Coronary artery (tissue), 2 donors: ENCODE data around the gene PPIL1.

Experiments used
- DNase-seq: peaks from one replicate; pipeline ENCODE4 v3.0.0-alpha.2; 2017; ENCODE audit warnings: low spot score
- H3K27ac ChIP-seq, 2 donors: fragments of 200-600 bp; sonication (generic); one replicate each; pipeline ENCODE4 v1.5.1; 2016 to 2019
- H3K4me3 ChIP-seq: fragments of 200-600 bp; sonication (generic); 2 replicates; pipeline ENCODE4 v1.5.1; 2016; ENCODE audit warnings: mild to moderate bottlenecking, moderate library complexity
- TF ChIP-seq, protein P1 (sequence below): fragments of 200-600 bp; sonication (generic); IDR thresholded peaks from one replicate; pipeline ENCODE4 v1.5.1; 2019; ENCODE audit warnings: antibody characterized with exemption

PPIL1 gene

DNA sequence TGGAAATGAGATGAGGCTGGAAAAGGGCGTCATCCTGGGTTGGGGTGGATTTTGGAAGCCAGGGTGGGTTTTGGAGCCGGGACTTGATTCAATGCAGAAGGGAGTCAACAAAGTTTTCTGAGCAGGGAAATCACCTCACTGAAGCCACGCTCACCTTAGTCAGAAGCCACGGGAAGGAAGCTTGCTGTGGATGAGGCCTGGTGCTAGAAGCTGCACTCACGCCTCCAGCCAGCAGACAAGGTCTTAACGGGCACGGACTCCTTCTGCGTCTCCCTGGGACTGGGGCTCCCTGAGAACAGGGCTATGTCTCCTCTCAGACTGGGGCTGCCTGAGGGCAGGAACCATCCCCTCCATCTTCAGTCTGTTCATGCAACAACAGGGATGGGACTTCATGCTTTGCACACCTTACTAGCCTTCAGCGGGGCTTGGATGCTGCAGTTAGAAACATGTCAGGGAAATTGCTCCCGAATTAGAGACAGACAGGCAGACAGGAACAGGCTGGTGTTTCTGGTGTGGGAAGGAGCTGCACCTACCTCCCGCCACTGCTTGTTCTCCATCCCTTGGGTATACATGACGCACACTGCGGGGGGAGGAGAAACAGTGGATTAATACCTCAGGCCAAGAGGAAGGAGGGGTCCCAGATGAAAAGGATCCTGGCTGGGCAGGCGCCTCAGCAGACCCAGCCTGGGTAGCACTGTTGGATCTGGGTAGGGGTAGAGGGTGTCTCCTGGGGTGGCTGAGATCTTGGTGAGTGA, 52.8 kb downstream of the PPIL1 start:
- H3K4me3 ChIP-seq, result no peak overlapping the region
- TF ChIP-seq, protein P1, sequence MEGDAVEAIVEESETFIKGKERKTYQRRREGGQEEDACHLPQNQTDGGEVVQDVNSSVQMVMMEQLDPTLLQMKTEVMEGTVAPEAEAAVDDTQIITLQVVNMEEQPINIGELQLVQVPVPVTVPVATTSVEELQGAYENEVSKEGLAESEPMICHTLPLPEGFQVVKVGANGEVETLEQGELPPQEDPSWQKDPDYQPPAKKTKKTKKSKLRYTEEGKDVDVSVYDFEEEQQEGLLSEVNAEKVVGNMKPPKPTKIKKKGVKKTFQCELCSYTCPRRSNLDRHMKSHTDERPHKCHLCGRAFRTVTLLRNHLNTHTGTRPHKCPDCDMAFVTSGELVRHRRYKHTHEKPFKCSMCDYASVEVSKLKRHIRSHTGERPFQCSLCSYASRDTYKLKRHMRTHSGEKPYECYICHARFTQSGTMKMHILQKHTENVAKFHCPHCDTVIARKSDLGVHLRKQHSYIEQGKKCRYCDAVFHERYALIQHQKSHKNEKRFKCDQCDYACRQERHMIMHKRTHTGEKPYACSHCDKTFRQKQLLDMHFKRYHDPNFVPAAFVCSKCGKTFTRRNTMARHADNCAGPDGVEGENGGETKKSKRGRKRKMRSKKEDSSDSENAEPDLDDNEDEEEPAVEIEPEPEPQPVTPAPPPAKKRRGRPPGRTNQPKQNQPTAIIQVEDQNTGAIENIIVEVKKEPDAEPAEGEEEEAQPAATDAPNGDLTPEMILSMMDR, result no peak
- DNase-seq, result no peak
- H3K27ac ChIP-seq, result no peak overlapping the region

DNA sequence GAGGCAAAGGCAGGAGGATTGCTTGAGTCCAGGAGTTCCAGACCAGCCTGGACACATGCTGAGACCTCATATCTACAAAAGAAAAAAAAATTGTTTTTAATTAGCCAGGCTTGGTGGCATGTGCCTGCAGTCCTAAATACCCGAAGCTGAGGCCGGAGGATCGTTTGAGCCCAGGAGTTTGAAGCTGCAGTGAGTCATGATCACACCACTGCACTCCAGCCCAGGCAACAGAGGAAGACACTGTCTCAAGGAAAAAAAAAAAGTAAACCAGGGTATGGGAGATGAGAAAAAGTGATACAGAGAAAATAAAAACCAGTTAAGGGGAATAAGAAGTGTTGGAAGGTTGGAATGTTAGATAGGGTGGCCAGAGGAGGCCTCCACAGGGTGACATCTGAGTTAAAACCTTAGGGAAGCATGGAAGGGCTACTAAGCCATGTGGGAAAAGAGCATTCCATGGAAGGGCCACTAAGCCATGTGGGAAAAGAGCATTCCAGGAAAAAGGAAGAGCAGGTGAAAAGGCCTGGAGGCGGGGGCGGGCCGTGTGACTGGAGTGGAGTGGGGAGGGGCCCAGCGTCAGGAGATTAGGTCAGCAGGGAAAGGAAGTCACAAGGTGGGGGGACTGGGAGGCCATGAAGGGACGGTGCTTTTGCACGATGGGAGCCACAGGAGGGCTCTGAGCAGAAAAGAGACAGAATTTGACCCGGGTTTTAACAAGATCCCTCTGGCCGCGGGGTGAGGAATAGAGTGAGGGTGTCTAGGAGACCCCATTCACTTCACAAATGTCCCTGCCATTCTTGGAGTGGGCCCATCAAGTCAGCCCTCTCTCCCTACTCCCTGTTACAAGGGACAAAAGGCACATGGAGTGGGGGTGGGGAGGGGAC, 53.7 kb downstream of the PPIL1 start:
- no peak for DNase-seq
- H3K4me3 ChIP-seq, result no peak overlapping the region
- TF ChIP-seq, protein P1, result no peak
- H3K27ac ChIP-seq, result no peak overlapping the region

DNA sequence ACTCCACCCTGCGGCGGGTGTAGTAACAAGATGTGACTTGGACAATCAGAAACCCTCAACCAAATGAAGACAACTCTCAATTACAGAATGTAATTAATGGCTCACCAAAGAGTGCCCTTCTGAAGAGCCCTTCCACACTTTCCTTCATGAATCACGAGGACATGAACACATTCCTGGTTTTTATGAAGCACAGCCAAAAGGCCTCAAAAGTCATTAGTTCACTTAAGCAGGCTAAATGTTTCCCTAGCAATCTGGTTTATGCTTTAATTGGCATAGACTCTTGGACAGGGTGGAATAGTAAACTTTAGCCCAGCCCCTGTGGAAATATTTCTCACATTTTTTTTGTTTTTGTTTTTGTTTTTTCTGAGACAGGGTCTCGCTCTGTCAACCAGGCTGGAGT, 55.8 kb downstream of the PPIL1 start:
- Histone ChIP-seq H3K27ac (no peak overlapping the region), H3K4me3 (no peak overlapping the region)
- no peak for DNase-seq
- TF ChIP-seq, protein P1, result no peak

DNA sequence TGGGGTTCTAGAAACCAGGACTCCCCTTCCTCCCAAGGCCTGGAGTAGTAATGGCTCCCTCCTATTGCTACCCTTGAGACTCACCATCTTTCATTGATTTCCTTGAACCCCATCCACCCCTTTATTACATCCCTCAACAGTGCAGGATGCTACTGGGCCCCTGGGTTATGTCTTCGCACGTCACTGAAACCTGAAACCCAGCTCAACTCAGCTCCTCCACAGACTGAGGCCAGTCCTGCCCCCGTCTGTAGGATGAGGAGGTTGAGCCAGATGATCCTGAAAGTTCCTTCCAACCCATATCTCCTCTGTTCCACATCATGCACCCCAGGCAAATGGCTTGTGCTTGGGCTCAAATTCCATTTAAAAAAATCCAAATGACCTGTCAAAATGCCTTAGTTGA, 56.8 kb downstream of the PPIL1 start:
- Histone ChIP-seq H3K4me3 (no peak overlapping the region), H3K27ac (no peak overlapping the region)
- no peak for DNase-seq
- TF ChIP-seq, protein P1, result no peak

DNA sequence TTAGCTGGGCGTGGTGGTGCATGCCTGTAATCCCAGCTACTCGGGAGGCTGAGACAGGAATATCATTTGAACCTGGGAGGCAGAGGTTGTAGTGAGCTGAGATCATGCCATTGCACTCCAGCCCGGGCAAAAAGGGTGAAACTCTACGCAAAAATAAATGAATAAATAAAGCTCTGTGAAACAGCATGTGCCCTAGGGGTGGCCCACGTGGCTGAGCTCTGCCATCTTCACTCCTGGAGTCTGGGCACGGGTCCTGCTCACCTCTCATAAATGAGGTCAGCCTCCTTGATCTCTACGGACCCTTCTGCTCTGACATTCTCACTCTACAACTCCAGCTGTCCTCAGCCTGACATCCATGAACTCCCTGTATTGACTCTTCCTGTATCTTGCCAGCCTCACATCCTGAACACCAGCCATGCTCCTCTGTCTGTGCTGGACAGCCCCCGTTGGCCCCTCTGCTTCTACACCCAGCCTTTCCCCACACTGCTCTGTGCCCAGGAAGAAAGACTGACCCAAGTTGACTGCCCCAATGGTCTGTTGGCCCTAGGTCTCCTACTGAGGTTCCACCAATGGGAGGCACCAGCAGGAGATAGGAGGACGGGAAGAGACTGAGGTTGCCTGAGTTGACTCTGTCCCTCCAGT, 57.3 kb downstream of the PPIL1 start:
- Histone ChIP-seq H3K27ac (no peak overlapping the region), H3K4me3 (no peak overlapping the region)
- no peak for DNase-seq
- TF ChIP-seq, protein P1, result no peak

DNA sequence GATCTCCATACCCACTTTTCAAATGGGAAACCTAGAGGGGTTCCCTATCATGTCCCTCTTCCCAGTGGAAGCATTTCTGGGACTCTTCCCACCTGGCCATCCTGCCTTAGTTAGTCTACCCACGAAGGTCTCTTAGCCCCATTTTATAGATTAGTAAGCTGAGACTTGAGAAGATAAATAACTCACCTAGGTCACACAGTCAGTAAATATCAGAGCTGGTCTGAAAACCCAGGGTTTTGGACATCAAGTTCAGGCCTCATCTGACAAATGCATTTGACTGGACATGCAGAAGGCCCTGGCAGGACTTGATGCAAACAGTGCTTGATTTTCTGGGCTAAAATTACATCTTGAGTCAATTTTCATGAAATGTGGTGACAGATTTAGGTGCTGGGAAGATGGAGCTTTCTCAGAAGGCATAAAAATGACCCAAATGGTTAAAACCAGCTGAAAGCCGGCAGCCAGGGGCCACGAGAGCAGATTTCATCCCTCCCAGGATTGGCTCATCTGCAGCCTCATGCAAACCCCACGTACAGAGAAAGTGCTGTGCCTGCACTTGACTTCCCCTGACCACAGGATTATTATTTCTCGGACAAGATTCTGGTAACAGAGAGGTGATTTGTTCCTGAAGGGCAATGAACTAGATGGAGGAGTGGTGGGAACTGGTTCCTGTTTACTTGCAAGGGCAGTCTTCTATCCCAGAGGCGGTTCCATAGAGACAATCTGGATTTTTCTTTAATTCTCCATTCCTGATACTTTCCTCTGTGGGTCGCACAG, 58.5 kb downstream of the PPIL1 start:
- no peak for DNase-seq
- TF ChIP-seq, protein P1, result no peak

More for the DNA sequence above, 58.5 kb downstream of the PPIL1 start:
- Histone ChIP-seq H3K4me3 (no peak overlapping the region), H3K27ac (no peak overlapping the region)
